Measurements from ENCODE around the gene SEC31B.

The SEC31B gene

GRCh38 chr10:100477970-100478369, 41.7 kb downstream of the SEC31B start:
- Histone ChIP-seq H3K9me3 (ENCODE audit: control insufficient read depth in 1 of 2, low read length in 2 of 2) (no peaks in the 10 kb centered on the region), H3K4me3 (ENCODE audit: low read depth in 1 of 2, low read length in 2 of 2) (no peak overlapping the region), H3K4me1 (ENCODE audit: control insufficient read depth in 1 of 2, insufficient read depth in 2 of 2, low read length in 2 of 2) (peaks cover 0 to 13% of the 10 kb centered on the region in 2 donors), H3K36me3 (ENCODE audit: control insufficient read depth in 1 of 2, insufficient read depth in 2 of 2, low read length in 2 of 2) (no peaks in the 10 kb centered on the region), H3K27ac (ENCODE audit: low read length) (no peak overlapping the region), H3K27me3 (ENCODE audit: low read depth, low read length) (peaks cover 21% of the 10 kb centered on the region)

GRCh38 chr10:100470367-100470766, 49.3 kb downstream of the SEC31B start:
- Histone ChIP-seq H3K36me3 (ENCODE audit: control insufficient read depth in 1 of 2, insufficient read depth in 2 of 2, low read length in 2 of 2) (no peaks in the 10 kb centered on the region), H3K4me1 (ENCODE audit: control insufficient read depth in 1 of 2, insufficient read depth in 2 of 2, low read length in 2 of 2) (no peaks in the 10 kb centered on the region), H3K4me3 (ENCODE audit: low read depth in 1 of 2, low read length in 2 of 2) (no peak overlapping the region), H3K9me3 (ENCODE audit: control insufficient read depth in 1 of 2, low read length in 2 of 2) (no peaks in the 10 kb centered on the region), H3K27ac (ENCODE audit: low read length) (no peak overlapping the region), H3K27me3 (ENCODE audit: low read depth, low read length) (no peaks in the 10 kb centered on the region)

- no peak overlapping the region for H3K27ac ChIP-seq (ENCODE audit: low read length)
- H3K27me3 ChIP-seq (ENCODE audit: low read depth, low read length), result no peaks in the 10 kb centered on the region
- no peak overlapping the region for H3K4me3 ChIP-seq (ENCODE audit: low read depth in 1 of 2, low read length in 2 of 2)
Measured at GRCh38 chr10:100469756-100470155, 49.9 kb downstream of the SEC31B start.

GRCh38 chr10:100468978-100469377, 50.7 kb downstream of the SEC31B start:
- Histone ChIP-seq H3K4me1 (ENCODE audit: control insufficient read depth in 1 of 2, insufficient read depth in 2 of 2, low read length in 2 of 2) (no peaks in the 10 kb centered on the region), H3K27me3 (ENCODE audit: low read depth, low read length) (no peaks in the 10 kb centered on the region), H3K4me3 (ENCODE audit: low read depth in 1 of 2, low read length in 2 of 2) (no peak overlapping the region), H3K36me3 (ENCODE audit: control insufficient read depth in 1 of 2, insufficient read depth in 2 of 2, low read length in 2 of 2) (no peaks in the 10 kb centered on the region), H3K9me3 (ENCODE audit: control insufficient read depth in 1 of 2, low read length in 2 of 2) (no peaks in the 10 kb centered on the region), H3K27ac (ENCODE audit: low read length) (no peak overlapping the region)

More at GRCh38 chr10:100469756-100470155, 49.9 kb downstream of the SEC31B start:
- Histone ChIP-seq H3K4me1 (ENCODE audit: control insufficient read depth in 1 of 2, insufficient read depth in 2 of 2, low read length in 2 of 2) (no peaks in the 10 kb centered on the region), H3K36me3 (ENCODE audit: control insufficient read depth in 1 of 2, insufficient read depth in 2 of 2, low read length in 2 of 2) (no peaks in the 10 kb centered on the region), H3K9me3 (ENCODE audit: control insufficient read depth in 1 of 2, low read length in 2 of 2) (no peaks in the 10 kb centered on the region)

GRCh38 chr10:100468322-100468721, 51.3 kb downstream of the SEC31B start:
- H3K4me3 ChIP-seq (ENCODE audit: low read depth in 1 of 2, low read length in 2 of 2), result no peak overlapping the region
- no peaks in the 10 kb centered on the region for H3K9me3 ChIP-seq (ENCODE audit: control insufficient read depth in 1 of 2, low read length in 2 of 2)
- H3K4me1 ChIP-seq (ENCODE audit: control insufficient read depth in 1 of 2, insufficient read depth in 2 of 2, low read length in 2 of 2), result no peaks in the 10 kb centered on the region
- H3K36me3 ChIP-seq (ENCODE audit: control insufficient read depth in 1 of 2, insufficient read depth in 2 of 2, low read length in 2 of 2), result no peaks in the 10 kb centered on the region
- peaks cover under 1% of the 10 kb centered on the region for H3K27me3 ChIP-seq (ENCODE audit: low read depth, low read length)
- H3K27ac ChIP-seq (ENCODE audit: low read length), result no peak overlapping the region

GRCh38 chr10:100462709-100463108, 57.0 kb downstream of the SEC31B start, which contains the start of gene WNT8B:
WNT8B (plus strand) TSS chr10:100463009; CDS start chr10:100463169, 160 bp downstream.
- no peaks in the 10 kb centered on the region for H3K36me3 ChIP-seq (ENCODE audit: control insufficient read depth in 1 of 2, insufficient read depth in 2 of 2, low read length in 2 of 2)
- no peak within 1 kb of the TSS for H3K27ac ChIP-seq (ENCODE audit: low read length)
- H3K4me1 ChIP-seq (ENCODE audit: control insufficient read depth in 1 of 2, insufficient read depth in 2 of 2, low read length in 2 of 2), result no peaks in the 10 kb centered on the region
- no peak within 1 kb of the TSS for H3K4me3 ChIP-seq (ENCODE audit: low read depth in 1 of 2, low read length in 2 of 2)
- H3K9me3 ChIP-seq (ENCODE audit: control insufficient read depth in 1 of 2, low read length in 2 of 2), result no peaks in the 10 kb centered on the region
- peaks cover 7% of the 10 kb centered on the region for H3K27me3 ChIP-seq (ENCODE audit: low read depth, low read length)

GRCh38 chr10:100448951-100449350, 70.7 kb downstream of the SEC31B start:
- Histone ChIP-seq H3K36me3 (ENCODE audit: control insufficient read depth in 1 of 2, insufficient read depth in 2 of 2, low read length in 2 of 2) (no peaks in the 10 kb centered on the region), H3K9me3 (ENCODE audit: control insufficient read depth in 1 of 2, low read length in 2 of 2) (no peaks in the 10 kb centered on the region), H3K27ac (ENCODE audit: low read length) (no peak overlapping the region), H3K4me1 (ENCODE audit: control insufficient read depth in 1 of 2, insufficient read depth in 2 of 2, low read length in 2 of 2) (no peaks in the 10 kb centered on the region), H3K4me3 (ENCODE audit: low read depth in 1 of 2, low read length in 2 of 2) (no peak overlapping the region), H3K27me3 (ENCODE audit: low read depth, low read length) (no peaks in the 10 kb centered on the region)

GRCh38 chr10:100447663-100448062, 72.0 kb downstream of the SEC31B start:
- no peak overlapping the region for H3K27ac ChIP-seq (ENCODE audit: low read length)

GRCh38 chr10:100446130-100446761, 73.4 kb downstream of the SEC31B start:
- Histone ChIP-seq H3K4me1 (ENCODE audit: control insufficient read depth in 1 of 2, insufficient read depth in 2 of 2, low read length in 2 of 2) (no peaks in the 10 kb centered on the region), H3K9me3 (ENCODE audit: control insufficient read depth in 1 of 2, low read length in 2 of 2) (no peaks in the 10 kb centered on the region), H3K4me3 (ENCODE audit: low read depth in 1 of 2, low read length in 2 of 2) (no peak overlapping the region)

More at GRCh38 chr10:100447663-100448062, 72.0 kb downstream of the SEC31B start:
- no peaks in the 10 kb centered on the region for H3K27me3 ChIP-seq (ENCODE audit: low read depth, low read length)
- H3K9me3 ChIP-seq (ENCODE audit: control insufficient read depth in 1 of 2, low read length in 2 of 2), result no peaks in the 10 kb centered on the region
- no peaks in the 10 kb centered on the region for H3K4me1 ChIP-seq (ENCODE audit: control insufficient read depth in 1 of 2, insufficient read depth in 2 of 2, low read length in 2 of 2)
- no peak overlapping the region for H3K4me3 ChIP-seq (ENCODE audit: low read depth in 1 of 2, low read length in 2 of 2)
- no peaks in the 10 kb centered on the region for H3K36me3 ChIP-seq (ENCODE audit: control insufficient read depth in 1 of 2, insufficient read depth in 2 of 2, low read length in 2 of 2)

GRCh38 chr10:100442548-100442947, 77.1 kb downstream of the SEC31B start:
- Histone ChIP-seq H3K4me3 (ENCODE audit: low read depth in 1 of 2, low read length in 2 of 2) (no peak overlapping the region), H3K27me3 (ENCODE audit: low read depth, low read length) (no peaks in the 10 kb centered on the region), H3K9me3 (ENCODE audit: control insufficient read depth in 1 of 2, low read length in 2 of 2) (no peaks in the 10 kb centered on the region), H3K36me3 (ENCODE audit: control insufficient read depth in 1 of 2, insufficient read depth in 2 of 2, low read length in 2 of 2) (no peaks in the 10 kb centered on the region), H3K27ac (ENCODE audit: low read length) (no peak overlapping the region), H3K4me1 (ENCODE audit: control insufficient read depth in 1 of 2, insufficient read depth in 2 of 2, low read length in 2 of 2) (no peaks in the 10 kb centered on the region)

More at GRCh38 chr10:100446130-100446761, 73.4 kb downstream of the SEC31B start:
- no peak overlapping the region for H3K27ac ChIP-seq (ENCODE audit: low read length)
- H3K27me3 ChIP-seq (ENCODE audit: low read depth, low read length), result no peaks in the 10 kb centered on the region
- H3K36me3 ChIP-seq (ENCODE audit: control insufficient read depth in 1 of 2, insufficient read depth in 2 of 2, low read length in 2 of 2), result no peaks in the 10 kb centered on the region

- H3K4me3 ChIP-seq (ENCODE audit: low read depth in 1 of 2, low read length in 2 of 2), result no peak overlapping the region
- H3K4me1 ChIP-seq (ENCODE audit: control insufficient read depth in 1 of 2, insufficient read depth in 2 of 2, low read length in 2 of 2), result no peaks in the 10 kb centered on the region
- no peaks in the 10 kb centered on the region for H3K36me3 ChIP-seq (ENCODE audit: control insufficient read depth in 1 of 2, insufficient read depth in 2 of 2, low read length in 2 of 2)
- H3K9me3 ChIP-seq (ENCODE audit: control insufficient read depth in 1 of 2, low read length in 2 of 2), result no peaks in the 10 kb centered on the region
- H3K27ac ChIP-seq (ENCODE audit: low read length), result no peak overlapping the region
- H3K27me3 ChIP-seq (ENCODE audit: low read depth, low read length), result no peaks in the 10 kb centered on the region
Measured at GRCh38 chr10:100438674-100439315, 80.9 kb downstream of the SEC31B start.
